Measurements from ENCODE around the gene DYNLRB2.
A peak's percentile ranks its signal among the peaks of the same experiment; 100 is the strongest.

Gene DYNLRB2
- 0 to 0.19 (median 0.06) reads per million in 4 experiments for total RNA-seq

- peak; percentile 78 for DNase-seq
Measured at GRCh38 chr16:80540516-80541305, at the start of gene DYNLRB2. Gene DYNLRB2 (plus strand): TSS chr16:80540993. CDS start chr16:80541077, 84 bp downstream.

GRCh38 chr16:80500116-80500859 is 40.5 kb upstream of the DYNLRB2 start:
- no peak for DNase-seq

- no peak for DNase-seq
Measured at GRCh38 chr16:80500961-80501525, 39.8 kb upstream of the DYNLRB2 start.

- no peak for DNase-seq
Measured at GRCh38 chr16:80503107-80503506, 37.7 kb upstream of the DYNLRB2 start.

- no peak for DNase-seq
Measured at GRCh38 chr16:80507538-80507937, 33.3 kb upstream of the DYNLRB2 start.

GRCh38 chr16:80509872-80510271 is 30.9 kb upstream of the DYNLRB2 start:
- no peak for DNase-seq

GRCh38 chr16:80511824-80512592 is 28.8 kb upstream of the DYNLRB2 start:
- DNase-seq: no peak

- no peak for DNase-seq
Measured at GRCh38 chr16:80512593-80512853, 28.3 kb upstream of the DYNLRB2 start.

GRCh38 chr16:80515374-80515773 is 25.4 kb upstream of the DYNLRB2 start:
- no peak for DNase-seq

GRCh38 chr16:80517846-80518245 is 22.9 kb upstream of the DYNLRB2 start:
- no peak for DNase-seq

- DNase-seq: no peak
Measured at GRCh38 chr16:80518436-80518835, 22.4 kb upstream of the DYNLRB2 start.

GRCh38 chr16:80519189-80519588 is 21.6 kb upstream of the DYNLRB2 start:
- no peak for DNase-seq

GRCh38 chr16:80525420-80525819 is 15.4 kb upstream of the DYNLRB2 start:
- no peak for DNase-seq

GRCh38 chr16:80526418-80527061 is 14.3 kb upstream of the DYNLRB2 start:
- DNase-seq: peak; percentile 34

- DNase-seq: no peak
Measured at GRCh38 chr16:80527297-80527696, 13.5 kb upstream of the DYNLRB2 start.

- no peak for DNase-seq
Measured at GRCh38 chr16:80530479-80530878, 10.3 kb upstream of the DYNLRB2 start.

- DNase-seq: no peak
Measured at GRCh38 chr16:80536238-80536637, 4.6 kb upstream of the DYNLRB2 start.

GRCh38 chr16:80541306-80541694 is 507 bp downstream of the DYNLRB2 start:
- DNase-seq: no peak

GRCh38 chr16:80543162-80543561 is 2.4 kb downstream of the DYNLRB2 start:
- DNase-seq: no peak

GRCh38 chr16:80544326-80544725 is 3.5 kb downstream of the DYNLRB2 start:
- no peak for DNase-seq

GRCh38 chr16:80546249-80546648 is 5.5 kb downstream of the DYNLRB2 start:
- no peak for DNase-seq

- DNase-seq: no peak
Measured at GRCh38 chr16:80547145-80547544, 6.4 kb downstream of the DYNLRB2 start.

- no peak for DNase-seq
Measured at GRCh38 chr16:80552277-80552676, 11.5 kb downstream of the DYNLRB2 start.

All from effector CD8-positive, alpha-beta T cell (primary cell).